DND-41 (cell line): ENCODE results near the gene SRRM2.

Experiments used
- EZH2 ChIP-seq: IDR thresholded peaks from 3 replicates; pipeline ENCODE4 v1.6.1; 2012; ENCODE audit warnings: borderline replicate concordance, low read depth, mild to moderate bottlenecking, moderate library complexity, low read length, inconsistent platforms; ENCODE audit not compliant: severe bottlenecking
- TF ChIP-seq, protein P1 (sequence below): IDR thresholded peaks from 2 replicates; pipeline ENCODE4 v1.5.1; 2012; ENCODE audit warnings: borderline replicate concordance, low read length, moderate library complexity, mild to moderate bottlenecking; ENCODE audit not compliant: poor library complexity, severe bottlenecking; ENCODE audit errors: extremely low read depth

GRCh38 chr16:2712546-2712945 lies 39.9 kb upstream of the SRRM2 start:
- TF ChIP-seq, protein P1, sequence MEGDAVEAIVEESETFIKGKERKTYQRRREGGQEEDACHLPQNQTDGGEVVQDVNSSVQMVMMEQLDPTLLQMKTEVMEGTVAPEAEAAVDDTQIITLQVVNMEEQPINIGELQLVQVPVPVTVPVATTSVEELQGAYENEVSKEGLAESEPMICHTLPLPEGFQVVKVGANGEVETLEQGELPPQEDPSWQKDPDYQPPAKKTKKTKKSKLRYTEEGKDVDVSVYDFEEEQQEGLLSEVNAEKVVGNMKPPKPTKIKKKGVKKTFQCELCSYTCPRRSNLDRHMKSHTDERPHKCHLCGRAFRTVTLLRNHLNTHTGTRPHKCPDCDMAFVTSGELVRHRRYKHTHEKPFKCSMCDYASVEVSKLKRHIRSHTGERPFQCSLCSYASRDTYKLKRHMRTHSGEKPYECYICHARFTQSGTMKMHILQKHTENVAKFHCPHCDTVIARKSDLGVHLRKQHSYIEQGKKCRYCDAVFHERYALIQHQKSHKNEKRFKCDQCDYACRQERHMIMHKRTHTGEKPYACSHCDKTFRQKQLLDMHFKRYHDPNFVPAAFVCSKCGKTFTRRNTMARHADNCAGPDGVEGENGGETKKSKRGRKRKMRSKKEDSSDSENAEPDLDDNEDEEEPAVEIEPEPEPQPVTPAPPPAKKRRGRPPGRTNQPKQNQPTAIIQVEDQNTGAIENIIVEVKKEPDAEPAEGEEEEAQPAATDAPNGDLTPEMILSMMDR, result no peak
- TF ChIP-seq EZH2, result no peak
